ENCODE results near the gene RORC.

DNA sequence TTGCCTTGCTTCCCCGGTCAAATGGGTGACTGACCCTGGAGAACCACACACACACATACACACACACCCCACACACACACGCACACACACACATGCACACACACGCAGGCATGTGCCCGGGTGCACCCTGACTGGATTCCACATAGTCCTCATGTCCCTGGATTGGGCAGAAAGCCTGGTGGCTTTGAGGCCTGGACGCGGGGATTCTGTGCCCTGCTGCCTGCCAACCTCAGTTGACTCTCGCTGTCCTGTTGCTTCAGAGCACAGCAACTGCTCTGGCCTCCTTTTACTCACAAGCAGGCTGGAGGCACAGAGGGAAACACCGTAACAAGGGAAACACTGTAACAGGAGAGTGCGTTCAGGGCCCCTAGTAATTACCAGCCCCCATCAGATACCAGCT is 6.4 kb downstream of the RORC start:
- TF ChIP-seq, protein P1, sequence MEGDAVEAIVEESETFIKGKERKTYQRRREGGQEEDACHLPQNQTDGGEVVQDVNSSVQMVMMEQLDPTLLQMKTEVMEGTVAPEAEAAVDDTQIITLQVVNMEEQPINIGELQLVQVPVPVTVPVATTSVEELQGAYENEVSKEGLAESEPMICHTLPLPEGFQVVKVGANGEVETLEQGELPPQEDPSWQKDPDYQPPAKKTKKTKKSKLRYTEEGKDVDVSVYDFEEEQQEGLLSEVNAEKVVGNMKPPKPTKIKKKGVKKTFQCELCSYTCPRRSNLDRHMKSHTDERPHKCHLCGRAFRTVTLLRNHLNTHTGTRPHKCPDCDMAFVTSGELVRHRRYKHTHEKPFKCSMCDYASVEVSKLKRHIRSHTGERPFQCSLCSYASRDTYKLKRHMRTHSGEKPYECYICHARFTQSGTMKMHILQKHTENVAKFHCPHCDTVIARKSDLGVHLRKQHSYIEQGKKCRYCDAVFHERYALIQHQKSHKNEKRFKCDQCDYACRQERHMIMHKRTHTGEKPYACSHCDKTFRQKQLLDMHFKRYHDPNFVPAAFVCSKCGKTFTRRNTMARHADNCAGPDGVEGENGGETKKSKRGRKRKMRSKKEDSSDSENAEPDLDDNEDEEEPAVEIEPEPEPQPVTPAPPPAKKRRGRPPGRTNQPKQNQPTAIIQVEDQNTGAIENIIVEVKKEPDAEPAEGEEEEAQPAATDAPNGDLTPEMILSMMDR (conservative IDR thresholded peaks at IDR 0.05; ENCODE audit: low read depth, low read length), result no peak
- TF ChIP-seq EZH2 (IDR thresholded peaks at IDR 0.05; ENCODE audit: low read length, unreplicated experiment) (no peak), EZH2phosphoT487 (IDR thresholded peaks at IDR 0.05; ENCODE audit: borderline replicate concordance, low read length) (no peak)
